ENCODE results near the gene RAB40B.
"Not testable (repeated sequence)": the region's sequence is repeated elsewhere in the genome, so short reads cannot be mapped to it uniquely, and the experiment has no call there.

Gene RAB40B

DNA sequence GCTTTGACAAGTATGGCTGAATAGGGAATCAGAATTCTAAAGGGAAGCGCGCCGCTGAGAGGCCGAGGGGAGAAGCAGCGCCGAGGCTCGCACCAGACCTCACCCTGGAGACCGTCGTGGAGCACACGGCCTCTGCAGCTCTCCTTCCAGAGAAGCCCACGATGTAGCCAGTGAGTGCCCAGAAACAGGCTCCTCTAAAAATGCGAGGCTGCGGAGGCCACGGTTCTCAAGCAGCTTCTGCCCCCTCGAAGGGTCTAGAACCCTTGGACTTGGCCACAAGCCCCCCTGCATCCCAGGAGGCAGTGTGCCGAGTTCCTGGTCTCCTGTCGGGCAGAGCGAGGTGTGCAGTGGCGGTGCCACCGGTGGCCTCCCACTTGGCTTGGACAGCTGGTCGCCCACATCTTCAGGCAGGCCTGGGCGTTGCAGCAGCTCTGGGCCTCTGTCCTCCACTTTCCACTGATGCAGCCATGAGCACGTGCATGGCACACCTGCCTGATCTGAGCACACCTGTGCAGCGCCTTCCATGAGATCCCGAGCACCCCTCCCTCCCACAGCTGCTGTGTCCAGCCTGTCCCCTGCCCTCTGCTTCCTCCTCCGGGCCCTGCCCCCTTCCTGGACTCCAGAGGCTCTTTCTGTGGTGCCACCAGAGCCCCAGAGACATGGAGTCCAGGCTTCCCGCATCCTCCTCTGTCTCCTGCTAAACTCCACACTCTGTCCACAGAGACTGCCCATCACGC, 31.4 kb downstream of the RAB40B start:
- no peak for DNase-seq

DNA sequence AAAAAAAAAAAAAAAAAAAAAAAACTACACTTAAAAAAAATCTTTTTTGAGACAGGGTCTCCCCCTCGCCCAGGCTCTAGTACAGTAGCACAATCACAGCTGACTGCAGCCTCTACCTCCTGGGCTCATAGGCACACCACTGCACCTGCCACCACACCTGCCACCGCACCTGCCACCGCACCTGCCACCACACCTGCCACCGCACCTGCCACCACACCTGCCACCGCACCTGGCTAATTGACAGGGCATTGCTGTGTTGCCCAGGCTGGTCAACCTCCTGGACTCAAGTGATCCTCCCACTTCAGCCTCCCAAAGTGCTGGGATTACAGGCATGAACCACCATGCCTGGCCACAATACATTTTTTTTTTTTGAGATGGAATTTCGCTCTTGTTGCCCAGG, 32.6 kb downstream of the RAB40B start:
- no peak for DNase-seq

DNA sequence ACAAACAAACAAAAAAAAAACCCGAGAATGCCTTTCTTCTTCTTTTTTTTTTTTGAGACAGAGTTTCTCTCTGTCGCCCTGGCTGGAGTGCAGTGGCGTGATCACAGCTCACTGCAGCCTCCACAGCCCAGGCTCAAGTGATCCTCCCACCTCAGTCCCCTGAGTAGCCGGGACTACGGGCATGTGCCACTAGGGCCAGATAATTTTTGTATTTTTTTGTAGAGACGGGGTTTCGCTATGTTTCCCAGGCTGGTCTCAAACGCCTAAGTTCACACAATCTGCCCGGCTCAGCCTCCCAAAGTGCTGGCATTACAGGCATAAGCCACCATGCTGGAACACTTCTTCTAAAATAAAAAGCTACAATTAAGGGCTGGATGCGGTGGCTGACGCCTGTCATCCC, 33.3 kb downstream of the RAB40B start:
- DNase-seq, result no peak

DNA sequence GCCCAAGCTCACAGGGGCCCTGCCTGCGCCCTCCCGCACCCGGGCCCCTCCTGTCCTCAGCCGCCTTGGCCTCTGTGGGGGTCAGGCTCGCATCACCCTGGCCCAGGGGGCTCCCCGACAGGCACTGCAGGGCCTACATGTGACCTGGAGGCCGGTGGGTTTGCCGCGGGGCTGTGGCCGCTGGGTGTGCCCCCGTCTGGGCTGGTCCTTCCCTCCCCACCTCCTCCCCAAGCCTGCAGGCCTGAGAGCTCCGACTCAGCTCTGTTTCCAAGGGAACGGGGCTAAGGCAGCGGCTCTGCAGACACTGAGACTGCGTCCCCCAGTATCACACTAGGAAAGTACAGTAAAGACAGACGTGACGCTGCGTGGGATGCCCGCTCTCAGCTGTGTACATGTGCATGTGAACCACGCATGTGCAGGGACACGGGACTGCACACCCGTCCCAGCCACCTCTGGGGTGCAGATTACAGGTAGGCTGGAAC, 33.8 kb downstream of the RAB40B start:
- DNase-seq, result no peak

DNA sequence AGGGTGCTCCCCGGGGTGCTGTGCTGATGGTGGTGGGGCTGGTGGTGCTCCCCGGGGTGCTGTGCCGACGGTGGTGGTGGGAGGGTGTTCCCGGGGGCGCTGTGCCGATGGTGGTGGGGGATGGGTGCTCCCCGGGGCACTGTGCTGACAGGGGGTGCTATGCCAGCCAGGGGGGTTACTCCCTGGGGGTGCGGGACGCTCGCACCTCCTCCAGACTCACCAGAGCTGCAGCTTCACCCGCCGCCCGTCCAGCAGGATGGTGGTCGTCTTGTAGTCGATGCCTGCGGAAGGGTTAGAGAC, 34.3 kb downstream of the RAB40B start:
- no peak for DNase-seq

DNA sequence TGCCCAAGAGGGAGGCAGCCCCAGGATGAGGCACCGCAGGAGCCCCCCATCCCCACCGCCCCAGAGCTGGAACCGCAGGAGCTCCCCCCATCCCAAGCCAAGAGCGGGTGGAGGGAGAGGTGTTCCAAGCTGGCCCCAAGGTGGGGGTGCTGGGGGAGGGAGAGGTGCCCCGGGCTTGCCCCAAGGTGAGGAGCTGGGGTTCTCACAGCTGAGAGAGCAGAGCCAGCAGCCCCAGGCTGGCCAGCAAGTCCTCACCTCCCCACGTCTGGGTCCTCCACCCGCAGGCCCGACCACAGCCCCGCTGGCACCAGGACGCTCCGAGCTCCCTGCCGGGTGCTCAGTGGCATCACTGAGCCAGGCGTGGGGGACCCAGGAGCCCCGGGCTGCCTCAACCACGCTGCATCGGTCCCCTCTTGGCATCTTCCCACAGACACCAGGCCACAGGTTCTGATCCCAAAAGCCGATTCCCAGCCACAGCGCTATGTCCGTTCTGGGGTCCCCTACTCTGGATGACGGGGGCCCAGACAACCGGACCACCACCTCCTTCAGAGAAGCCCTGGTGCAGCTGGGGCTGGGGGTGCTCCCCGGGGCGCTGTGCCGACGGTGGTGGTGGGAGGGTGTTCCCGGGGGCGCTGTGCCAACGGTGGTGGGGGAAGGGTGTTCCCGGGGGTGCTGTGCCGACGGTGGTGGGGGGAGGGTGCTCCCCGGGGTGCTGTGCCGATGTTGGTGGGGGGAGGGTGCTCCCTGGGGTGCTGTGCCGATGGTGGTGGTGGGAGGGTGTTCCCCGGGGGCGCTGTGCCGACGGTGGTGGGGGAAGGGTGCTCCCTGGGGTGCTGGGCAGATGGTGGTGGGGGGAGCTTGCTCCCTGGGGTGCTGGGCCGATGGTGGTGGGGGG, 34.9 kb downstream of the RAB40B start:
- DNase-seq, result no peak

DNA sequence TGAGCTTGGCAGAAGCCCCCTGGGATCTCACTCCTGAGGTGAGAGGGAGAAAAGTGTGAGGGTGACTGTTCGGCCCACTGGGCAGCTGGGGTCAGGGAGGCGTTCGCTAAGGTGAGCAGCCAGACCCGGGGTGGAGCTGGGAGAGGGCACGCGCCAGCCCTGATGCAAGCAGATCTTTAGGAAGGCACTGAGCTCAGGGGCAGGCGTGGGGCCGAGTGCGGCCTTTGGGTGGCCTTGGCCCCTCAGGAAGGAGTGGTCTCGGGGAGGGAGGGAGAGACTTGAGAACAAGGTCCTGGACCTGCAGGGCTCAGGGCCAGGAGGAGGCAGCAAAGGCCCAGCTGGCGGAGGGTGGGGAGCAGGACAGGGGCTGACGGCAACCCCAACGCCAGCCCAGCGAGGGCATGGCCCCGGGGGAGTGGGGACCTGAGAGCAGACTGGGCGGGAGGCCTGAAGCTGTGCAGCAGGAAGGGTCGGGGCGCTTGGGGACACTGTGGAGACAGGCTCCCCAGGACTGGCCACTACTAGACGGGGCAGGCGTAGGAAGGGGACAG, 35.7 kb downstream of the RAB40B start:
- DNase-seq, result no peak

DNA sequence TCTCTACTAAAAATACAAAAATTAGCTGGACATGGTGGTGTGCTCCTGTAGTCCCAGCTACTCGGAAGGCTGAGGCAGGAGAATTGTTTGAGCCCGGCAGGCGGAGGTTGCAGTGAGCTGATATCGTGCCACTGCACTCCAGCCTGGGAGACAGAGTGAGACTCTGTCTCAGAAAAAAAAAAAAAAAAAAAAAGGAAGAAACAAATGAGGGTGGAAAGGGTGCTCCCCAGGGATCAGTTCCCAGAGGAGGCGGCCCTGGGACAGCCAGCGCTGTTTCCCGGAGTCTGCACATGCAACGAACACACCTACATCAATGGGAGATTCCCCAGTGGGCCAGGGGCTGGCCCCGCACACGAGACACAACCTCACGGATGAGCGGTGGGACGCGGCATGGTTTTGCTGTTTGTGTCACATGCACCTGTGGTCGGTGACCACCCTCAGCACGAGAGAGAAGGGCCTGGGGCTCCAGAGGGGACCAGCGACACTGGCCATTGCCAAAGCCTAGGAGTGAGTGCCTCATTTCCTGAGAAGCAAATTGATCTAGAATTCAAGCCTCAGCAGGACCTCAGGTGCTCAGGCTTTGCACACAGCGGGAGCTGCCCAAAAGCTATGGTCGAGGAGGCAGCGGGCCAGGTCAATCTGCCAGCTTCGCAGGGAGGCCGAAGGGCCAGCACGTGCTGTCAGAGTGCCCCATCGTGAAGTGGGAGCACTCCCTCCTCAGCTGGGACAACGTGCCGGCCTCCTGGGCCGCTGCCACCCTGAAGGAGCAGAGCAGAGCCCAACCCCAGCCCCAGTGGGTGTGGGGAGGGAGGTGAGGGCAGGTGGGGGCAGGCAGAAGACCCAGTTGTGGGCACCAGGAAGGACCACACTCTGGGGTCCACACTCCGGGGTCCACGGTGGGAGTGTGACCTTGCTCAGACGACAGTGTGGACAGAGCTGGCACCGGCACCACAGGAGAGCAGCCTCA, 36.5 kb downstream of the RAB40B start:
- no peak for DNase-seq

DNA sequence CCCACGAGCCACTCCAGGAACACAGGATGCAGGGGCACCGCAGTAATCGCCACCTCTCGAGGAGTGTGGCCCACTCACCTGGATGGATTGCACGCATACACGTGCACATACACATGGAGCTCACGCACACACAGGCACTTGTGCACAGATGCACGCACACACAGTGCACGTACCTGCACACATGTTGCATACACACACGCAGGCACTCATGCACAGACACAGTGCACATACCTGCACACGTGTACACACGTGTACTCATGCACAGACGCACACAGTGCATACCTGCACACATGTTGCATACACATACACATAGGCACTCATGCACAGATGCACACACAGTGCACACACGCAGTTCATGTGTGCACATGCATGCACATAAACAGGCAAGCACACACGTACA, 38.6 kb downstream of the RAB40B start:
- no peak for DNase-seq

DNA sequence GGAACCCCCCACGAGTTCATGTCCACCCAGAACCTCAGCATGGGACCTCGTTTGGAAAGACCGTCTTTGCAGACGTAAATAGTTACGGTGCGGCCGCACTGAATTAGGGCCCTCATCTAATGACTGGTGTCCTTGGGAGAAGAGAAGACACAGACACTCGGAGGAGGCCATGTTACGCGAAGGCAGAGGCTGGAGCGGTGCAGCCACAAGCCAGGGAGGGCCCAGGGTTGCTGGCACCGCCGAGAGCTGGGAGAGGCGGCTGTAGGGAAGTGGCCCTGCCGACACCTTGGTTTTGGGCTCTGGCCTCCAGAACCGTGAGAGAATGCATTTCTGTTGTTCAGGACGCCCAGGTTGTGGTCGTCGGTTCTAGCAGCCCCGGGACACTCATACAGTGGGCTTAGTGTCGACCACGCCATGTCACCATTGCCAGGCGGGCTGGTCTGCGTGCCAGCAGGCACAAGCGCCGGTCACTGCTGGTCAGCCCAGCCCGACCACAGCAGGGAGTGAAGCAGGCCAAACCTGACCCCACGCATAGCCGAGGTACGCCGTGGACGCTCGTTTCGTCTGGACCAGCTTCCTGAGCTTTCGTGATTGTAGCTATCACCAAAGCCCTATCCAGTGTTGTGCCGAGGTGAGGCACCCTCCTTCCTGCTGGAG, 39.6 kb downstream of the RAB40B start:
- no peak for DNase-seq

DNA sequence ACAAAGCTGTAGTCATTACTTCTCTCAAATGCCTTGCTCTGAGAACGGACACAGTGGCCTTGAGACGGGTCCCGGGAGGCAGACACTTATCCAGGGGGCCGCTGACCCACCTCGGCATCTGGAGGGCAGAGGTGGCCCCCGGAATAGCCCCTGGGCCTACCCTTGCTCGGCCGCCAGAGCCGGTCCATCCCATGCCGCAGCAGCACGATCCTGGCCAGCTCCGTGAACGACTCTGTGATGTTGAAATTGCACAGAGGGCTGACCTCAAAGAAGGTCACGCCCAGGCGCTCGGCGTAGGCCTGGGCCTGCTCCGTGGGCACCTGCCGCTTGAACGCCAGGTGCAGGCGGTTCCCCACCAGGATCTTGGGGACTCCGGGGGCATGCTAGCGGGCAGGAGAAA, 40.2 kb downstream of the RAB40B start:
- no peak for DNase-seq

DNA sequence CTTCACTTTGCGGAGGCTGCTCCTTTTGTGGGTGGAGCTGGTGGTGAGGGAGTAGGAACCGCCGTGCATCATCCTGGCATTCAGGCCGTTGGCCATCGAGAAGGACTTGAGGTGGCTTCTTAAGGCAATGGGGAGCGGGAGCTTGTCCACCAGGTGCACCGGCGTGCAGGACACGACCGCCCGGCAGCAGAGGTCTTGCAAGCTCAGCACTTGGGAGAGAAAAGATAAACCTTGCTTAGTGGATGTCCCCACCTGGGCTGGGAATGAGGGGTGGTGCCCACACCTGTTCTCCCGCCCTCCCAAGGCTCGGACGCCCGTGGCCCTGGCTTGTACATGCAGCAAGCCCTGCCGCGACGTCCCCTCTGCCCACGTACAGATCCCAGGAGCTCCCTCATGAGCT, 40.6 kb downstream of the RAB40B start:
- no peak for DNase-seq

DNA sequence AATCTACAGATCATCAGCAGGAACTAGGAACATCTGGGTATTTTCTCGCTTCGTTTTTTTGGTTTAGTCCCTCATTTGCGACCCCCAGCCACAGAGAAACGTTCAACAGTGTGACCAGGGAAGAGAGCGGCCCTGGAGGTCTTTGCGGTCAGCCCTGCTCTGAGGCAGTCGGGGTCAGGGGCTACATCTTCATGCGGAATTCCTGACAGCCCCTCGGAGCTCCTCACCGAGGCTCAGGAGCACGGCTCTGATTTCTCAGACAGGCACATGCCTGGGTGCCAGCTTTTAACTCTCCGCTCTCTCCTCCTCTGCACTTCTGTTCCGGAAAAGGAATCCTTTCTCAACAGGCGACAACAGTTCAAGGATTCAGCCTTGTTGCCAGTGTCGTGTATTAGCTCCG, 42.2 kb downstream of the RAB40B start:
- DNase-seq, result no peak

DNA sequence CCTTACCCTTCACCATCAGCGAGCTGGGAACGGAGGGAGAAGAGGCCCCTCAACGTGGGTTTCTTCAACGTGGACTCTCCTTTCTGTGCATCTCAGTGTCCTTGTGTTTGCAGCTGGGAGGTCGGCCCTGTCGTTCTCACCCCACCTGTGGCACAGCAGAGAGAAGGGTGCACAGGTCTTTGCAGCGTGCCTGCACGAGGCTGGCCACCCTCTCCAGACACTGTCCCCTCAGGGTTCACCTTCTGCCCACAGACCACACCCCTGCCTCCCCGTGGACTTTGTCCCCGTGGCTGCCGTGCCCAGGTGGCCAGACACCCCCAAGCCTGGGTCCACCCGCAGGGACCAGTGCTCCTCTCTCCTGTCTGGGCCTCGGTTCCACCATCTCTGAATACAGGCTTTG, 43.0 kb downstream of the RAB40B start:
- DNase-seq, result no peak

DNA sequence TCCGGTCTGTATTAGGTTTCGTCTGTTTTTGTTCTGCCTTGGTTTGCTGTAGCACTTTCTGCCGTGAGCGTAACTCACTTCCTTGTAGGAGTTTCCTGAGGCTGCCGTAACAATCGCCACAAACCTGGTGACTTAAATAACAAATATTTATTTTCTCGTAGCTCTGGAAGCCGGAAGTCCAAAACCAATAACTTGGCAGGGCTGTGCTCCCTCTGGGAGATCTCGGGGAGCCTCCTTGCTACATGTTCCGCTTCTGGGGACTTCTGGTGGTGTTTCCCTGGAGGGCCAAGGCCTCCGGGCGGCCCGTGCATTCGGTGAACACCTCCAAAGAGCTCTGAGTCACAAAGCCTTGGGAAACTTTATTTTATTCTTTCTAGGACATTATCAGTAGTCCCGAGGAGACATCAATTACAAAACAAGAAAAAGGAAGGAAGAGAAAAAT, 43.4 kb downstream of the RAB40B start:
- DNase-seq, result no peak

DNA sequence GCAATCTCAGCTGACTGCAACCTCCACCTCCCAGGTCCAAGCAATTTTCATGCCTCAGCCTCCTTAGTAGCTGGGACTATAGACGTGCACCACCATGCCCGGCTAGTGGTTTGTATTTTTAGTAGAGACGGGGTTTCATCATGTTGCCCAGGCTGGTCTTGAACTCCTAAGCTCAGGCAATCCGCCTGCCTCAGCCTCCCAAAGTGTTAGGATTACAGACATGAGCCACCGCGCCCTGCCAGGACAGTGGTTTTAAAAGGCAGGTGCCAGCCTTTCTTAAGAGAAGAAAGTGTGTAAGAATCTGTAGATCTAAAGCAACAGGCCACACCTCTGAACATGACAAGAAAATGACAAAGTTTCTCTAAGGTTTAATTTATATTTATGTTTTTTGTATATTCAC, 43.9 kb downstream of the RAB40B start:
- not testable (repeated sequence) for DNase-seq

DNA sequence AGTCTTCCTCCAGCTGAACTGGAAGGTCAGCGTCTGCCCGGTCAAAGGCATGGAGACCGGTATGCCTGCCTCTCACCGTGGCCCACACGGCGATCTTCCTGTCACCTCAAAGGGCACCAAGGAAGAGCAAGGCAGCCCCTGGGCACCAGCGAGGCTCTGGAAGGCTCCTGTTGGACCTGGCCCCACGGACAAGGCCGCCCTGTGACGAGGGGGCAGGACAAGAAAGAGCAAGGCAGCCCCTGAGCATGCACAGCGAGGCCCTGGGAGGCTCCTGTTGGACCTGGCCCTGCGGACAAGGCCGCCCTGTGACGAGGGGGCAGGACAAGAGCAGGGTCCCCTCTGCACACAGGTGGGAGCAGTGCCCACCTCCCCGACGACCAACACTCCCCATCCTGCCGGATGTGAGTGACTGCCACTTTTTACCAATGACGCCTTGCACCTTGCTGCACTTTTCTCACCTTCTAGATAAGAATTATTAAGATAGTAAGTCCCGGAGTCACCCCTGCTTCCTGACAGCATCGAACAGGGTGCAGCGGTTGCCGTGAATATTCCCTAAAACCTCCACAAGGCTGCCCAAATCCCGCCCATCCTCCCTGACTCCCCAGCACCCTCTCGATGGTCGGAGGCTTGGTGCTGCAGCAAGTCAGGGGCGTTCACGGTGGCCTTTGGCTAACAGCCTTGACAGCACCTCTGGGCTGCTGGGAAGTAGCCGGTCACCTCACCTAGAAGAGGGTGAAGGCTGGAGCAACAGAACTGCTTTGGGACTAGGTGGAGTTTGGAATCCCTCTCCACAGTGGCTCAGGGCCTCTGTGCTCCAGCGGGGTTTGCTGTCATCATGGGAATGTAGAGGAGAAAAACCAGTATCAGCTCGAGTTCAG, 44.6 kb downstream of the RAB40B start:
- no peak for DNase-seq

DNA sequence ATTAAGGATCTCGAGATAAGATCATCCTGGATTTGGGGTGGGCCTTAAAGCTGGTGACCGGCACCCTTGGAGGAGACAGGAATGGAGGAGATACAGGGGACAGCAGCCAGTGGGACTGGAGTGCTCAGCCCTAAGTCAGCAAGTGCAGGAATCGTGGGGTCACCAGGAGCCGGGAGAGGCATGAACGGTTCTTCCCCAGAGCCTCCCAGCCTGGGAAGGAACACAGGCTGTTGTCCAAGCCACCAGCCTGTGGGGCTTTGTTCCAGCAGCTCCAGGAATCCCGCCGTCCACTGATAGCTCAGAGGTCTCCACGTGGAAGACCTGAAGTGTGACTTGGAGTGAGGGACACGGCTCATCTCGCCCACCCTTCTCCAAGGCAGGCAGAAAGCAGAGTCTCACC, 47.8 kb downstream of the RAB40B start:
- DNase-seq, result no peak

DNA sequence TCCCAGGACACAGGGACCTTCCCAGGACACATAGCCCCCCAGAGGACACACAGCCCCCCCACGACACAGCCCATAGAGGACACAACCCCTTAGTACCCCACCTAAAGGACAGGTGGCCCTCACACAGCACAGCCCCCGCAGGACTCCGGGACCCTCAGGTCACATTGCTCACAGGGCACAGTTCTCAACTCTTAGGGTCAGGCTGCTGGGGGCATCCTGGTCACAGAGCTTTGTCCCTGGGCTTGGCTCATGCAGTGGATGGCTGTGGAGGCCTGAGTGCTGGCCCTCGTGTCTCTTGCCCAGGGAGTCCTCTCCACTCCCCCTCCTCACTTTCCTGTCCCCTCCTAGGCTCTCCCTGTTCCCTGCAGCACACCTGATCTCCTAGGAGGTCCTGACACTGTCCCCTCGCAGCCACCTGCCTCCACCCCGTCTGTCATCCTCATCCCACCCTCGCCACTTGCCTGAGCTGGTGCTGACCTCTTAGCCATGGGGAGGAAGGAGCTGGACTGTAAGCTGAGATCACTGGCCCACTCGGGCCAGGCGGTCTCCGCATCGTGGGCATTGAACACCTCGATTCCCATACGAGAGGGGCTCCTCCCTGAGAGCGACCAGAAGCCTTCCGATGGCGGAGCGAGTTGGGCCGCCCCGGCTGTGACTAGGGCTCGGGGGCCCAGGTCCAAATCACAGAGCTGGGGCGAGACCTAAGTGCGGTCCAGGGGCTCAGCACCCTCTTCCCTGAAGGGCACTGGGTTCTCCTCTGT, 48.8 kb downstream of the RAB40B start:
- no peak for DNase-seq

DNA sequence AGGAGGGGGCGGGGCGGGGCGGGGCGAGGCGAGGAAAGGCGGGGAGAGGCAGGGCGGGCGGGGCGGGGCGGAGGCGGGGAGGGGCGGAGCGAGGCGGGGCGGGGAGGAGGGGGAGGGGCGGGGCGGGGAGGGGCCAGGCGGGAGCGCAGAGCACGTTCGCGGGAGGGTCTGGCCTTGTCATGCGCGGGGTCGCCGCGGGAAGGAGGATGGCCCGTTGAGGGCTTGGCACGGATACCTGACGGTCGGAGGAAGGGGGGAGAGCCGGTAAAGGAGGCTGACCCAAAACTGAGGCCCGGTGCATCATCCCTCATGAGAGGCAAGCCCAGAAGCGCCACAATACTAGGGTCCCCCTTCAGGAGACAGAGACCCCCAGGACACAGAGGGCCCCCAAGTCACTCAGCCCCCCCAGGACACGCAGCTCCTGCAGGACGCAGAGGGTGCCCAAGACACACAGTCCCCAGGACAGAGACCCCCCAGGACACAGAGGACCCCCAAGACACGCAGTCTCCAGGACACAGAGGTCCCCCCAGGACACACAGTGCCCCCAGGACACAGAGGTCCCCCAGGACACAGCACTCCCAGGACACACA, 49.7 kb downstream of the RAB40B start:
- DNase-seq, result no peak
